Ishikawa (cell line): ENCODE data around the gene MLLT10.

ENCODE experiments used
- CEBPB ChIP-seq: IDR thresholded peaks from 2 replicates; pipeline ENCODE4 v1.6.1; 2012
- CREB1 ChIP-seq: IDR thresholded peaks from 2 replicates; pipeline ENCODE4 v1.6.1; 2012; ENCODE audit warnings: low read depth
- EGR1 ChIP-seq: IDR thresholded peaks from 2 replicates; pipeline ENCODE4 v1.6.1; 2012
- EP300 ChIP-seq: IDR thresholded peaks from 2 replicates; pipeline ENCODE4 v1.6.1; 2012; ENCODE audit warnings: borderline replicate concordance
- FOXM1 ChIP-seq: IDR thresholded peaks from 2 replicates; pipeline ENCODE4 v1.6.1; 2012; ENCODE audit warnings: low read depth, borderline replicate concordance
- MAX ChIP-seq: IDR thresholded peaks from 2 replicates; pipeline ENCODE4 v1.6.1; 2012
- NFIC ChIP-seq: IDR thresholded peaks from 2 replicates; pipeline ENCODE4 v1.6.1; 2012
- RAD21 ChIP-seq: IDR thresholded peaks from 2 replicates; pipeline ENCODE4 v1.6.1; 2012; ENCODE audit warnings: low read depth
- TAF1 ChIP-seq: IDR thresholded peaks from 2 replicates; pipeline ENCODE4 v1.6.1; 2012; ENCODE audit warnings: low read depth, mild to moderate bottlenecking
- TCF12 ChIP-seq: IDR thresholded peaks from 2 replicates; pipeline ENCODE4 v1.6.1; 2012; ENCODE audit warnings: low read depth
- TEAD4 ChIP-seq: IDR thresholded peaks from 2 replicates; pipeline ENCODE4 v1.6.1; 2012
- USF1 ChIP-seq: IDR thresholded peaks from 2 replicates; pipeline ENCODE4 v1.6.1; 2012
- YY1 ChIP-seq: IDR thresholded peaks from 2 replicates; pipeline ENCODE4 v1.6.1; 2012; ENCODE audit warnings: low read depth
- ZBTB7A ChIP-seq: IDR thresholded peaks from 2 replicates; pipeline ENCODE4 v1.6.1; 2012; ENCODE audit warnings: low read depth
- TF ChIP-seq, protein P1 (sequence below): IDR thresholded peaks from 2 replicates; pipeline ENCODE4 v1.6.1; 2012; ENCODE audit warnings: low read depth, mild to moderate bottlenecking

The MLLT10 gene

DNA sequence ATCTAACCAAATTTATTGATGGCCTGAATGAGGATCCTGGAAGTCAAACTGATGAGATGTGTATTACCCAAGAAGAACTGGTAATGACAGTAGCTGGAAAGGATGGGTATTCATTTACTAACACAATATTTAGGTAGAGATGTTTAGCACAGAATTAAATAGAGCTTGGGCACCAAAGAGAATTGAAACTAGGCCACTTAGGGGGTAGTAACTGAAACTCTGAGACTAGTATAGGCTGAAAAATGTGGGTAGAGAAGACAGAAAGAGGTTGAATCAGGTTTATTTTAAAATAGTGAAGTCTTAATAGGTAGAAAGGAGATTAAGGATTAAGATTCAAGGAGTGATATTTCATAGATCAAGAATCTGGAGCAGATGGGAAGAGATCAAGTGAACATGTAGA is 155.8 kb downstream of the MLLT10 start:
- TF ChIP-seq CEBPB = no peak
- no peak for TF ChIP-seq USF1
- TF ChIP-seq FOXM1 = no peak
- no peak for TF ChIP-seq TAF1
- no peak for TF ChIP-seq RAD21
- TF ChIP-seq TEAD4 = no peak
- TF ChIP-seq YY1 = no peak
- no peak for TF ChIP-seq TCF12
- no peak for TF ChIP-seq MAX
- no peak for TF ChIP-seq CREB1

DNA sequence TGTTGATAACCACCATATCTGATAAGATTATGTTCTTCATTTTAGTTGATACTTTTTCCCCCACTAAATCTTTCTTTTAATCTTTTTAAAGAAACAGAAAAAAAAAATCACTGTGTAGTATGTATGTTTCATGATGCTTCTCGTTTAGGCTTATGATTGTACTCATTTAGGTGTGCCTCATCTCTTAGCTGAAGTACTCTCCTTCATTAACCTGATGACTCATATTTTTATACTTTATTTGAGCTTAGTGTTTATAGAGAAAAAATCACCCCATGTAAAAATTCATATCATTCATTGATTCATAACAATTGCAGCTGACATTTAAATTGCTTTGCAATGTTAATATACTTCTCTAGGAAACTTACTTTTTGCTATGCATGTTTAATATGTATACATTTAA is 158.9 kb downstream of the MLLT10 start:
- TF ChIP-seq TAF1 (no peak), CREB1 (no peak), USF1 (no peak), TCF12 (no peak), CEBPB (no peak), MAX (no peak), TEAD4 (no peak), NFIC (no peak), EP300 (no peak)

GRCh38 chr10:21693418-21693817 is 159.4 kb downstream of the MLLT10 start:
- TF ChIP-seq ZBTB7A (no peak), YY1 (no peak), NFIC (no peak), FOXM1 (no peak), CEBPB (no peak), TEAD4 (no peak), USF1 (no peak), MAX (no peak), CREB1 (no peak), TCF12 (no peak), EGR1 (no peak), TAF1 (no peak), EP300 (no peak), RAD21 (no peak)
- TF ChIP-seq, protein P1, sequence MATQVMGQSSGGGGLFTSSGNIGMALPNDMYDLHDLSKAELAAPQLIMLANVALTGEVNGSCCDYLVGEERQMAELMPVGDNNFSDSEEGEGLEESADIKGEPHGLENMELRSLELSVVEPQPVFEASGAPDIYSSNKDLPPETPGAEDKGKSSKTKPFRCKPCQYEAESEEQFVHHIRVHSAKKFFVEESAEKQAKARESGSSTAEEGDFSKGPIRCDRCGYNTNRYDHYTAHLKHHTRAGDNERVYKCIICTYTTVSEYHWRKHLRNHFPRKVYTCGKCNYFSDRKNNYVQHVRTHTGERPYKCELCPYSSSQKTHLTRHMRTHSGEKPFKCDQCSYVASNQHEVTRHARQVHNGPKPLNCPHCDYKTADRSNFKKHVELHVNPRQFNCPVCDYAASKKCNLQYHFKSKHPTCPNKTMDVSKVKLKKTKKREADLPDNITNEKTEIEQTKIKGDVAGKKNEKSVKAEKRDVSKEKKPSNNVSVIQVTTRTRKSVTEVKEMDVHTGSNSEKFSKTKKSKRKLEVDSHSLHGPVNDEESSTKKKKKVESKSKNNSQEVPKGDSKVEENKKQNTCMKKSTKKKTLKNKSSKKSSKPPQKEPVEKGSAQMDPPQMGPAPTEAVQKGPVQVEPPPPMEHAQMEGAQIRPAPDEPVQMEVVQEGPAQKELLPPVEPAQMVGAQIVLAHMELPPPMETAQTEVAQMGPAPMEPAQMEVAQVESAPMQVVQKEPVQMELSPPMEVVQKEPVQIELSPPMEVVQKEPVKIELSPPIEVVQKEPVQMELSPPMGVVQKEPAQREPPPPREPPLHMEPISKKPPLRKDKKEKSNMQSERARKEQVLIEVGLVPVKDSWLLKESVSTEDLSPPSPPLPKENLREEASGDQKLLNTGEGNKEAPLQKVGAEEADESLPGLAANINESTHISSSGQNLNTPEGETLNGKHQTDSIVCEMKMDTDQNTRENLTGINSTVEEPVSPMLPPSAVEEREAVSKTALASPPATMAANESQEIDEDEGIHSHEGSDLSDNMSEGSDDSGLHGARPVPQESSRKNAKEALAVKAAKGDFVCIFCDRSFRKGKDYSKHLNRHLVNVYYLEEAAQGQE = no peak

DNA sequence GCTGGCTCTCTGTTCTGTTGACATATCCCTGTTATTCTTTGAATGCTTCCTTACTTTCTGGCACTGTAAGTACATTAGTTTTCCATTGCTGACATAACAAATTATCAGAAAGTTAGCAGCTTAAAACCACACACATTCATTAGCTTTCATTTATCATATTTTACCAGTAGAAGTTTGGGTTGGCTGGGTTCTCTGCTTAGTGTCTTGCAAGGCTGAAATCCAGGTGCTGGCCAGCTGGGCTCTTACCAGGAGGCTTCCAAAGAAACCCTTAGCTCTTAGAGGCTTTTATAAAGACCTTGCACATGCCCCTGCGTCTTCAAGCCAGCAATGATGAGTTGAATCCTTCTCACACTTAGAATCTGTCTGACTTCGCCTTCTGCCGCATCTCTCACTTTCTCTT is 160.6 kb downstream of the MLLT10 start:
- TF ChIP-seq CEBPB (no peak), EP300 (no peak), MAX (no peak), YY1 (no peak)

- TF ChIP-seq CREB1 (no peak), TCF12 (no peak), CEBPB (no peak), FOXM1 (no peak), MAX (no peak), TEAD4 (no peak), USF1 (no peak), RAD21 (no peak), EP300 (no peak), NFIC (no peak)
Observed at GRCh38 chr10:21696302-21696701, 162.3 kb downstream of the MLLT10 start.

GRCh38 chr10:21699575-21699974 is 165.5 kb downstream of the MLLT10 start:
- no peak for TF ChIP-seq TEAD4
- TF ChIP-seq EGR1 = no peak
- no peak for TF ChIP-seq TCF12
- no peak for TF ChIP-seq USF1
- TF ChIP-seq CREB1 = no peak
- TF ChIP-seq YY1 = no peak
- no peak for TF ChIP-seq TAF1
- TF ChIP-seq NFIC = no peak
- no peak for TF ChIP-seq FOXM1
- no peak for TF ChIP-seq RAD21
- no peak for TF ChIP-seq CEBPB
- TF ChIP-seq EP300 = no peak
- TF ChIP-seq MAX = no peak
